ENCODE results near the gene ANXA1. TPM values are rescaled to one million over a fixed set of nuclear protein-coding genes. Genes with fewer than 3 reads are reported as not detected.

ANXA1 gene
- total and polyA plus RNA-seq, 2 experiments from 2014 or later, result 4.9 to 5.8 TPM

- no peak for TF ChIP-seq ZNF462 (CRISPR knock-in tag; IDR thresholded peaks at IDR 0.05)
- TF ChIP-seq ZNF331 (CRISPR knock-in tag; IDR thresholded peaks at IDR 0.05; ENCODE audit: low read depth), result no peak
- no peak for TF ChIP-seq EZH2phosphoT487 (IDR thresholded peaks at IDR 0.05; ENCODE audit: unreplicated experiment)
- TF ChIP-seq ZNF114 (CRISPR knock-in tag; IDR thresholded peaks at IDR 0.05), result no peak
- TF ChIP-seq STAT1 (IDR thresholded peaks at IDR 0.05; ENCODE audit: unreplicated experiment), result no peak
- TF ChIP-seq REST (IDR thresholded peaks at IDR 0.05; ENCODE audit: unreplicated experiment), result no peak
Measured at GRCh38 chr9:73199448-73199847, 47.8 kb downstream of the ANXA1 start (continued).

GRCh38 chr9:73199886-73200285, 48.2 kb downstream of the ANXA1 start:
- no peaks in the 10 kb centered on the region for H3K9me2 ChIP-seq (ENCODE audit: insufficient read depth)
- no peaks in the 10 kb centered on the region for H3K36me3 Mint-ChIP-seq (ENCODE audit: low read depth)

More at GRCh38 chr9:73199886-73200285, 48.2 kb downstream of the ANXA1 start:
- Histone ChIP-seq H4K20me1 (replicated peaks; ENCODE audit: insufficient read depth) (no peaks in the 10 kb centered on the region), H3K4me1 (ENCODE audit: insufficient read depth) (peaks cover 8% of the 10 kb centered on the region; the same call in 1 of the 2 replicates), H3K4me2 (no peak overlapping the region), H3K27me3 (ENCODE audit: insufficient read depth) (no peaks in the 10 kb centered on the region), H3K4me3 (no peak overlapping the region), H3F3A (replicated peaks; ENCODE audit: low read depth) (no peaks in the 10 kb centered on the region), H3K36me3 (ENCODE audit: insufficient read depth) (no peaks in the 10 kb centered on the region), H3K79me2 (replicated peaks; ENCODE audit: insufficient read depth) (no peaks in the 10 kb centered on the region), H3K27ac (ENCODE audit: low read depth) (no peak overlapping the region), H2AFZ (no peak overlapping the region)
- peaks cover 1% of the 10 kb centered on the region for H3K27me3 Mint-ChIP-seq (ENCODE audit: insufficient read depth, low read depth, poor library complexity)
- H3K4me1 Mint-ChIP-seq, result peaks cover 12% of the 10 kb centered on the region; the same call in 2 of the 3 replicates
- peak; percentile 84 for ATAC-seq
- no peak overlapping the region for H3K4me3 Mint-ChIP-seq
- no peaks in the 10 kb centered on the region for H3K9me3 Mint-ChIP-seq
- no peak for TF ChIP-seq JUNB (IDR thresholded peaks at IDR 0.05; ENCODE audit: unreplicated experiment)
- no peak for TF ChIP-seq REST (IDR thresholded peaks at IDR 0.05; ENCODE audit: unreplicated experiment)
- TF ChIP-seq CTCF (conservative IDR thresholded peaks at IDR 0.05; ENCODE audit: low read depth in 2 of 2), result peak; percentile 27 to 64; a peak in 3 of 4 replicates
- DNase-seq (ENCODE audit: low spot score), result peak; percentile 57
- no peak overlapping the region for H3K27ac Mint-ChIP-seq
